Measurements from ENCODE around the gene USP49. TPM values are rescaled to one million over a fixed set of nuclear protein-coding genes. Genes with fewer than 3 reads are reported as not detected.

USP49 gene
- total and polyA plus RNA-seq, 2 donors (not counting 1 experiment from before 2014, with no cell fraction given), result 1.5 to 2.3 TPM

- Histone ChIP-seq H3K9ac (ENCODE audit: insufficient read depth, low read length) (no peak overlapping the region), H3K27me3 (ENCODE audit: control insufficient read depth, insufficient read depth, low read length) (no peaks in the 10 kb centered on the region), H3K27ac (ENCODE audit: insufficient read depth, low read length) (no peak overlapping the region), H3K36me3 (ENCODE audit: control insufficient read depth, insufficient read depth, low read length) (no peaks in the 10 kb centered on the region), H3K4me2 (ENCODE audit: extremely low read depth, insufficient read depth, low read length) (no peak overlapping the region), H2AFZ (ENCODE audit: low read length) (no peak overlapping the region), H4K20me1 (ENCODE audit: control insufficient read depth, extremely low read depth, insufficient read depth, low read length) (no peaks in the 10 kb centered on the region), H3K4me1 (ENCODE audit: control insufficient read depth, extremely low read depth, insufficient read depth, low read length) (no peaks in the 10 kb centered on the region), H3K9me3 (ENCODE audit: control insufficient read depth, insufficient read depth, low read depth, low read length) (no peaks in the 10 kb centered on the region), H3K4me3 (replicated peaks in 1 of 4; ENCODE audit: control extremely low read depth in 1 of 4, insufficient read depth in 1 of 4, low read depth in 3 of 4, low read length in 4 of 4) (no peak overlapping the region), H3K79me2 (ENCODE audit: control insufficient read depth, insufficient read depth, low read length) (no peaks in the 10 kb centered on the region)
- TF ChIP-seq EZH2 (IDR thresholded peaks at IDR 0.05; ENCODE audit: low read length, missing control alignments), result no peak
- TF ChIP-seq, protein P1, sequence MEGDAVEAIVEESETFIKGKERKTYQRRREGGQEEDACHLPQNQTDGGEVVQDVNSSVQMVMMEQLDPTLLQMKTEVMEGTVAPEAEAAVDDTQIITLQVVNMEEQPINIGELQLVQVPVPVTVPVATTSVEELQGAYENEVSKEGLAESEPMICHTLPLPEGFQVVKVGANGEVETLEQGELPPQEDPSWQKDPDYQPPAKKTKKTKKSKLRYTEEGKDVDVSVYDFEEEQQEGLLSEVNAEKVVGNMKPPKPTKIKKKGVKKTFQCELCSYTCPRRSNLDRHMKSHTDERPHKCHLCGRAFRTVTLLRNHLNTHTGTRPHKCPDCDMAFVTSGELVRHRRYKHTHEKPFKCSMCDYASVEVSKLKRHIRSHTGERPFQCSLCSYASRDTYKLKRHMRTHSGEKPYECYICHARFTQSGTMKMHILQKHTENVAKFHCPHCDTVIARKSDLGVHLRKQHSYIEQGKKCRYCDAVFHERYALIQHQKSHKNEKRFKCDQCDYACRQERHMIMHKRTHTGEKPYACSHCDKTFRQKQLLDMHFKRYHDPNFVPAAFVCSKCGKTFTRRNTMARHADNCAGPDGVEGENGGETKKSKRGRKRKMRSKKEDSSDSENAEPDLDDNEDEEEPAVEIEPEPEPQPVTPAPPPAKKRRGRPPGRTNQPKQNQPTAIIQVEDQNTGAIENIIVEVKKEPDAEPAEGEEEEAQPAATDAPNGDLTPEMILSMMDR (conservative IDR thresholded peaks at IDR 0.05 in 1 of 2, IDR thresholded peaks at IDR 0.05 in 1 of 2; ENCODE audit: low read depth in 1 of 2, low read length in 2 of 2), result no peak
- DNase-seq (ENCODE audit: low read depth in 2 of 2), result no peak
Measured at GRCh38 chr6:41805830-41806774, 89.1 kb downstream of the USP49 start.

DNA sequence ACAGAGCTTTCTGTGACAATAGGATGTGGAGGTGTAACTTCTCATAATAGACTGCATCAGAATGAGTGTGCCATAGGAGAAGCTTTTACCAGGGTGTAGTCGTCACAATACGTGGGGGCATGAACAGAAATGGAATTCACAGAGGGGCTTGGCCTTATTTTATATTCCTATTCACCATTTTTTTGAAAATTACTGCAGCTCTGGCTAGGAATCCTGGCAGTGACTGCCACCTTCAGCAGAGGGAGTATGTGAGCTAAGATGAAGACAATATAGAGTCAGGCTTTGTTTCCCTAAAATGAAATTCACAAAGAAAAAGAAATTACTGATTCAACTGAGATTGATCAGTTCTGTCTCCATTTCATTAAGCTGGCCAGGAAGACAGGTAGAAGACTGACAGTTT lies 93.8 kb downstream of the USP49 start:
- no peaks in the 10 kb centered on the region for H3K79me2 ChIP-seq (ENCODE audit: control insufficient read depth, insufficient read depth, low read length)
- no peak for TF ChIP-seq EZH2 (IDR thresholded peaks at IDR 0.05; ENCODE audit: low read length, missing control alignments)
- TF ChIP-seq, protein P1 (conservative IDR thresholded peaks at IDR 0.05 in 1 of 2, IDR thresholded peaks at IDR 0.05 in 1 of 2; ENCODE audit: low read depth in 1 of 2, low read length in 2 of 2), result peak; percentile 70 to 72
- no peak overlapping the region for H3K27ac ChIP-seq (ENCODE audit: insufficient read depth, low read length)
- DNase-seq (ENCODE audit: low read depth in 2 of 2), result peak; percentile 19 to 40
- no peaks in the 10 kb centered on the region for H4K20me1 ChIP-seq (ENCODE audit: control insufficient read depth, extremely low read depth, insufficient read depth, low read length)
- no peaks in the 10 kb centered on the region for H3K36me3 ChIP-seq (ENCODE audit: control insufficient read depth, insufficient read depth, low read length)
- H3K9ac ChIP-seq (ENCODE audit: insufficient read depth, low read length), result no peak overlapping the region
- no peaks in the 10 kb centered on the region for H3K4me1 ChIP-seq (ENCODE audit: control insufficient read depth, extremely low read depth, insufficient read depth, low read length)
- no peak overlapping the region for H3K4me2 ChIP-seq (ENCODE audit: extremely low read depth, insufficient read depth, low read length)
- H3K27me3 ChIP-seq (ENCODE audit: control insufficient read depth, insufficient read depth, low read length), result no peaks in the 10 kb centered on the region
- no peak overlapping the region for H3K4me3 ChIP-seq (replicated peaks in 1 of 4; ENCODE audit: control extremely low read depth in 1 of 4, insufficient read depth in 1 of 4, low read depth in 3 of 4, low read length in 4 of 4)
- H2AFZ ChIP-seq (ENCODE audit: low read length), result no peak overlapping the region
- H3K9me3 ChIP-seq (ENCODE audit: control insufficient read depth, insufficient read depth, low read depth, low read length), result no peaks in the 10 kb centered on the region

- Histone ChIP-seq H4K20me1 (ENCODE audit: control insufficient read depth, extremely low read depth, insufficient read depth, low read length) (no peaks in the 10 kb centered on the region), H3K4me3 (replicated peaks in 1 of 4; ENCODE audit: control extremely low read depth in 1 of 4, insufficient read depth in 1 of 4, low read depth in 3 of 4, low read length in 4 of 4) (no peak overlapping the region), H3K36me3 (ENCODE audit: control insufficient read depth, insufficient read depth, low read length) (no peaks in the 10 kb centered on the region), H3K27me3 (ENCODE audit: control insufficient read depth, insufficient read depth, low read length) (no peaks in the 10 kb centered on the region), H3K9ac (ENCODE audit: insufficient read depth, low read length) (no peak overlapping the region), H3K4me2 (ENCODE audit: extremely low read depth, insufficient read depth, low read length) (no peak overlapping the region), H3K27ac (ENCODE audit: insufficient read depth, low read length) (no peak overlapping the region), H3K79me2 (ENCODE audit: control insufficient read depth, insufficient read depth, low read length) (no peaks in the 10 kb centered on the region), H3K9me3 (ENCODE audit: control insufficient read depth, insufficient read depth, low read depth, low read length) (no peaks in the 10 kb centered on the region), H3K4me1 (ENCODE audit: control insufficient read depth, extremely low read depth, insufficient read depth, low read length) (no peaks in the 10 kb centered on the region), H2AFZ (ENCODE audit: low read length) (no peak overlapping the region)
- no peak for DNase-seq (ENCODE audit: low read depth in 2 of 2)
- no peak for TF ChIP-seq EZH2 (IDR thresholded peaks at IDR 0.05; ENCODE audit: low read length, missing control alignments)
- TF ChIP-seq, protein P1 (conservative IDR thresholded peaks at IDR 0.05 in 1 of 2, IDR thresholded peaks at IDR 0.05 in 1 of 2; ENCODE audit: low read depth in 1 of 2, low read length in 2 of 2), result no peak
Measured at GRCh38 chr6:41799559-41799911, 95.6 kb downstream of the USP49 start.

Data from fibroblast of lung (primary cell).